ENCODE results near the gene CMC2.

GRCh38 chr16:80971819-80972218 is 34.9 kb downstream of the CMC2 start:
- no peak for TF ChIP-seq CTCF (IDR thresholded peaks at IDR 0.05; ENCODE audit: insufficient read depth, low read length, poor library complexity, severe bottlenecking)
- TF ChIP-seq EZH2phosphoT487 (conservative IDR thresholded peaks at IDR 0.05; ENCODE audit: low read length), result no peak

Measured in SU-DHL-6 (cell line).